Brain pericyte (primary cell): ENCODE results near the gene TMEM163.

Source experiments
- DNase-seq: peaks from one replicate; pipeline ENCODE4 v3.0.0-alpha.2; 2012; ENCODE audit warnings: low read depth, low spot score

TMEM163 gene

DNA sequence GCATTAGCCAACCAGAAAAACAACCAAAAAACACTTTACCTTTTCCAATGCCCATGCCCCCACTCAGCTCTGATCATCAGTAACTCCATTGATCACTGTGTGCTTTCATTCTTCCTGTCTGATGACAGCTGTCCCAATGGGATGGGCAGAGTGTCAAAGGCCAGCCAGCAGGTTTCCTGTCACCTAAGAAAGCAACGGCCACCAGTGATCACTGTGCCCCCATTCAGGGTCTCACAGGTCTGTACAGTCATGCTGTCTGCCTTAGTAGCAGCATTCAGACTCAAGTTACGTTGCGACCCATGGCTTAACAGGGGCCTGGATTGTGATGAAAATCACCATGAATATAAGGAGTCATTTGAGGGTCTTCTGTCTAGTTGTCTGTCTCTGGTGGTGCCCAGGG, 280.4 kb downstream of the TMEM163 start:
- no peak for DNase-seq

DNA sequence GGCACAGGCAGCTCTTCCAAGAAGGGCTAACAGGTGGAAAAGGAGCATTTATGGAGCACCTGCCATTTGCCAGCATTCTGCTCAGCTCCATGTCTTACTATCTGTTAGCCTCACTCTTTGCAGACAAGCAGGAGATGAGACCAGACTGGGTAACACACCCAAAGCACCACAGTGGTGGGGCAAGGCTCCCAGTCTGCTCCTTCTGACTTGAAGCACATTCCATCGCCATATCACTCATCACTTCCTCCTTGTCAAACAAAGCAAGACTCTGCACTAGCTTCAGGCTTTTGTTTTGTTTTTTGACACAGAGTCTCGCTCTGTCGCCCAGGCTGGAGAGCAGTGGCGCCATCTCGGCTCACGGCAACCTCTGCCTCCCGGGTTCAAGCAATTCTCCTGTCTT, 282.1 kb downstream of the TMEM163 start:
- no peak for DNase-seq

DNA sequence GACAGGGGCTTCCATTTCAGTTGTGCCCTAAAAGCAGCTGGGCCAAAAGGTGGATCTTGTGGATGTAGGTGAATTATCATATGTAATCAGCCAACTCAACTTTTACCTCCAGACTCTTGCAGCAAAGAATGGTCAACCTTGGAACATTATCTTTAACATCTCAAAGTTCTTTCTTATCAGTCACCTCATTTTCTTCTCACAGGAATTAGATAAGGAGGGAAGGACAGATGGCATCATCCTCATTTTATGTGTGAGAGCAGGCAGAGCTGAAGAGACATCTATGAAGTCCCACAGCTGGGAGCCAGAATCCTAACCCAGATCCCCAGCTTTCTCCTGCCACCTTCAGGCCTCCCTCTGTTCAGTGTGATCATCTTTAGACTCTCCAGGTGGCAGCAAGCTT, 282.9 kb downstream of the TMEM163 start:
- DNase-seq = no peak

GRCh38 chr2:134435505-134435904, 283.3 kb downstream of the TMEM163 start:
- no peak for DNase-seq

DNA sequence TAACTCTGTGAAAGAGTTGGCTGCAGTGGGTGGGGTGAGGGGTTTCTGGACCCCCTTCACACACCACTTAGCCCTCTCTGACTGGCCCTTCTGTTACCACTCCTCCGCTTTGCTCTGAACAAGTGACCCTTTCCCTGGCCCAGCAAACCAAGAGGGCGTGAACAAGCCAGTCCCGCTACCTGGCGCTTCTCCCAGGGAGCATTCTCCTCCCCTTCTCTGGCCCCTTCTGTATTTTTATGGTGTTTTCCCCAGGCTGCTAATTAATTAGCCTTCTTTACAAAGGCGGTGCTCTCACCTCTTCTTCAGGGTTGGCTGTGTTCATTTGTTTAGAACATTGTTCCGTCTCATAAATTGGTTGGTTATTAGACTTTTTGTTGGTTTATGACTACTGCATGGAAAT, 284.8 kb downstream of the TMEM163 start:
- DNase-seq = no peak

DNA sequence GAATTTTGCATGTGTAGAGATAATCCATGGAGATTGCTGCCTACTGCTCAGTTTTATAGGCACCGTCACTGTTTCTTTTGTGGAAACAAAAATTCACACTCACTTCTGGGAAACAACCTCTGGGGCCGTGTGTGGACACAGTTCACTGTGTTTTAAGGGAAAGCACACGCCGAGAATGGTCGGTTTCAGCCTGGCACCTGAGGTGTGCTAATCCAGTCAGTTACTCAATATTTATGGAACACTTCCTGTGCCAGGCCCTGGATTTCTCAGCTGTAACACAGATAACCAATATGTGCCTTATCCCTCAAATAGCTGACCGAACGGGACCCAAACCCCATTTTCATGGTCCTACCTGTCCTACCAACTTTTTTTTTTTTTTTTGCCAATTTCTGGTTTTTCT, 285.3 kb downstream of the TMEM163 start:
- no peak for DNase-seq

GRCh38 chr2:134432435-134432883, 286.3 kb downstream of the TMEM163 start:
- DNase-seq = no peak

DNA sequence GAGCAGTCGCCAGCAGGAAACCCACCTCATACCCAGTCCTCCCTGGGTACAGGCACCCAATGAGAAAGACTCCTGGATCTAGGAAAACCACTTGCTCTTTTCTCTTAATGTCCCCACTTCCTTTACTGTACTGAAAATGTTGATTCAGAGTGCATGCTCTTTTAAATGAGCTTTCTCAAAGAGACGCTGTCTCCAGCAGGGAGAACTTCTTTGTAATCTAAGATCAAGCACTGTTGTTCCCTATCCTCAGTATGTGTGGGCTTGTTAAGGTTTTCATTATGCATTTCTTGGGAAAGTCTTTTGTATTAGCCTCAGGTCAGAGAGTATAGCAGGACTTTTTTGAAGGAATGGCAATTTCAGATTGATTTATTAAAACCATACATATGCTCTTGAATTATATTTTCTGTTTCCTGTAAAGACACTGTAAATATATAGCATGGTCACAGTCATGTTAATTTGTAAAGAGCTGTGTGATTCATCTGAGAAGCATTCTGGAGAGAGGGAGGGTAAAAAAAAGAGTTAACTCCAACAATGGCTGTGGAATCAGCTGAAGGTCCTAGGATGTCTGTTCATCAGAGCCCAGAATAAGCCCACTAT, 286.9 kb downstream of the TMEM163 start:
- DNase-seq = no peak

- no peak for DNase-seq
Observed at GRCh38 chr2:134429886-134430285, 288.9 kb downstream of the TMEM163 start.

DNA sequence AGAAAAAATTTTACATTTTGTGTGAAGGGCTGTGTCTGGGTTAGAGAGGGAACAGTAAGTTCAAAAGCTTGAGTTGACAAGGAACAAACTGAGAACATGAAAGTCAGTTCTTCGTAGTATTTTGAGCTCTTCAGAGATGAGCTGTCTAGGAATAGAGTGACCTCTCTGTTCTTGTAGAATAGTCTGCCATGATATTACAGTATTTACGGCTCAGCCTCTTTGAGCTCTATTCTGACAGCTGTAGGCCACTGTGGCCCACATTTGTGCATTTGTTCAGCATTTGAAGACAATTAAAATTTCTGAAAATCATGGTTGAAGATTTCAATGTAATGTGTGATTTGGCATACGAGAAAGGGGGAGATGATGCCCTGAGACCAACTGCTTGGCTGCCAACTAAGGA, 292.1 kb downstream of the TMEM163 start:
- DNase-seq = no peak

DNA sequence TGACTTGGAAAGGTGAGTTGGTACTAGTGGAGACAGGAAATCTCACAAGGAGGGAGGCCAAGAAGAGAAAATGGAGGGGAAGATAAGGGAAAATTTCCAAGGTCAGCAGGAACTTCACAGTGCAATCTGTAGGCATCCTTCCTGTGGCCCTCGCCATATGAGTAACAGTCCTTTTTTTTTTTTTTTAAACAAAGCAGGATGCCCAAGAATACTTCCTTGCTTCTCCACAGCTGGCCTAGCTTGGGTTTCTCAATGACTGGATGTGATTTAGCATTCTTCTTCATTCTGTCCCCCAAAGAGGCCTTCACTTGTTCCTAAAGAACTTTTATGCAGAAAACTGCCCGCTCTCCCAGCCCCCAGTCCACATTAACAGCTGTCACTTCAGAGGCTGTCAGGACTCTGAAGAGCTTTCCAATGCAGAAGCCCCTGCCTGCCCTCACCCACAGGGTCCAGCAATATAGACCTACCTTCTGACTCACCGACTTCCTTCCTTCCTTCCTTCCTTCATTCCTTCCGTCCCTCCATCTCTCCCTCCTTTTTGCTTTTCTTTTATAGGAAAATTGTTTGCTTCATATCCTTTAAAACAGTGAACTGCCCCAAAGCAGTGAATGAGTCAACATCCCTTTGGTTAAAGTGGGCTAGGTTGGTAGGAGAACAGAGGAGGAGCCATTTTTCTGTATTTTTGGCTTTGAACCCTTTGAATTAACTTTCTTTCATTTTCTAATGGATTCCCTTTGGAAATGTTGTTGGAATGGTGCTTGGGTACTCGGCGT, 292.9 kb downstream of the TMEM163 start:
- no peak for DNase-seq

- no peak for DNase-seq
Observed at GRCh38 chr2:134421556-134422328, 297.1 kb downstream of the TMEM163 start.

DNA sequence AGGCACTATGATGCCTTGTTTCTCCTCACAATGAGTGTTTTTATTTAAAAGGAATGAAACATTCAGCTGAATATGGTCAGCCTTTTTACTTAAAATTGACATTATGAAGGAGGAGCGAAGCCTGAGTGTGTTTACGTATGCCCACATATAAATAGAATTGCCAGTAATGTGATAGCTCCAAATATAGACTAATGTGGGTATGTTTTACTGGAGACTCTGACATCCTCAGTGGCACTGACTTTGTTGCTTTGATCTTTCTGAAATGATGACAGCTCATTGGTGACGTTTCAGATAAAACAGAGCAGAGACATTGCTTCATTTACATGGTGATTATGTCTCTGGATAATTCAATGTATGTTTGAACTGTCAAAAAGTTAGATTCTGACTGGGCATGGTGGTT, 297.9 kb downstream of the TMEM163 start:
- no peak for DNase-seq

DNA sequence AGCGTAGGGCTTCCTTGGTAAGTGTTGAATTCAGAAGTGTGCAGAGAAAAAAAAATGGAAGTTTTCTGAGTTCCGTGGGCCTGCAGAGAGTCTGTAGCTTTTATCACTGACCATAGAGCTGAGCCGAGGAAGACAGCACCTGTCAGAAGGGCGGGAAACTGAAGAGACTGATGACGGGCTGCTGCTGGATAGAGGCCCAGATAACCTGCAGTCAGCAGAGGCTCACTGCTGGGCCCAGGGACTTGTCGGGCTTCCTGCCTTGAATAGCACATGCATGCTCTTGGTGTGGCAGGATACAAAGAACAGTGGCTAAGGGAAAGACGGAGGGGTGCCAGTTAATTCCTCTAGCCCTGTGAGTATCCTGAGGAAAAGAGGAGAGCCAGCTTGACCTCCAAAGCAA, 298.5 kb downstream of the TMEM163 start:
- DNase-seq = no peak

DNA sequence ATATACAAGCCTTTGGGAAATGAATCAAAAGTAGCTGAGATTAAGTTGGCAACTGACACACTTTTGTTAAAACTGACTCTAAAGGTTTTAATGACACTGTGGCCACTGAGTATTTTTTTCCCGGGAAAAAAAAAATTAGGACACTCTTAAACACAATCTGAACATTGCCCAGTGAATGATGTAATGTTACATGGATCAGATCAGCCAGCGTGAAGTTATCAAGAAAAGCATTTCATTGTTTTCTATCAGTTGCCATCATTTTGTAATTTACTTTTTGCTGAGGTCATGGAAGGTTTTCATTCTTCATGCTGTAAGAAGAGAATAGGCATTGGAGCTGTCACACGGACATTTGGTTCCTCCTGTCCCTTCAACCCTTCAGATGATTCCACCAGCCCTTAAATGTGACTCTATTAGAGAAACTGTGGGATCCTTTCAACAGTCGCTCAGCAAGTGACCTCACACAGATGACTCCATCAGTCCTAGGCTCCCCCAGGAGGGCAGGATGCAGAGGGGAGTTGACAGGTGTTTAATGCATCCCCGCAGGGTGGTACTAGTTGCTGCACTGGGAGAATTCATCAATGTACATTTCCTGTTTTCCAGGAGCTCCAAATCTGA, 300.7 kb downstream of the TMEM163 start:
- no peak for DNase-seq

GRCh38 chr2:134416637-134417036, 302.2 kb downstream of the TMEM163 start:
- DNase-seq = no peak

DNA sequence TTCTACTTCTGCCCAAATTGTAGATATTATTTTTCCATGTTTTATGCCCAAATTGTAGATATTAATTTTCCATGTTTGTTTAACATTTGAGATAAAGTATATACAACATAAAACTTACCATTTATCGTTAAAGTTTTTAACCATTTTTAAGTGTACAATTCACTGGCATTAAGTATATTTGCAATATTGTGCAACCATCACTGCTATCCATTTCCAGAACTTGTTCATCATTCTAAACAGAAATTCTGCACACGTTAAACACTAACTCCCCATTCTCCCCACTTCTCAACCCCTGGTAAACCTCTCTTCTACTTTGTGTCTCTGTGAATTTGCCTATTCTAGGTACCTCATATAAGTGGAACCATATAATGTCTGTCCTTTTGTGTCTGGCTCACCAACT, 302.8 kb downstream of the TMEM163 start:
- no peak for DNase-seq

DNA sequence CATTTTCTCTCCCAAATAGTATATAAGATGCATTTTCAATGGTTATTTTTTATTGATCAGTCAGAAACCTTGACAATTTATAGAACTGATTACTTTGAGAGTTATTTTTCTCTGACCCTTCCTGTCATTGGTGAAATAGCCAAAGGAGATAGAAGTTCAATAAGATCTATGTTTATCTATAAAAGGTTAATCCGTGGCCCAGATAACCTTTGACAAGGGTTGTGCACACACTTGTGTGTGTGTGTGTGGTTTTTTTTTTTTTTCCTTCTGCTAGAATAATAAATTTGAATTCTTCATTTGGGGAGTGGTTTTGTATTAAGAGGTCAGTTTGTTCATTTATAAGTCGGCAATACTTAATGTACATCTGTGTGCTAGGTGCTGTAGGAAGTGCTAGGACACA, 304.9 kb downstream of the TMEM163 start:
- no peak for DNase-seq

DNA sequence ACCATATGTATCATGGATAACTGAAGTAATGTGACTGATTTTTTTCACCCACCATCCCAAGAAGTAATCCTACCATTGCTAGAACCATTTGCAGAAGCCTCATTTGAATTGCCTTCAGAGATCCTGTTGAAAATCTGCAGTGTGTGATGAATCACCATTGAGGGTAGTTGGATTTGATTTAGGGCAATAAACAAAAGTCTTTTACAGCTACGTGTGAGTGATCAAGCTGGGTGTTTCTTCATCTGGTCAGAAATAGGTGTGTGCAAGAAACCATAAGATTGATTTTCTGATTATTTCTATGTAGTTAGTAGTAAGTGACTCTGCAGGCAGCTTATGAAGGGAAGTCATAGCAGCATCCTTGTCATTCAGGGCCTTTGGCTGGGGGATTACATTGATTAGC, 305.4 kb downstream of the TMEM163 start:
- DNase-seq = no peak

GRCh38 chr2:134412639-134412999, 306.2 kb downstream of the TMEM163 start:
- DNase-seq = no peak

GRCh38 chr2:134411828-134412638, 306.8 kb downstream of the TMEM163 start:
- DNase-seq = peak; percentile 34
